Stimulated activated CD8-positive, alpha-beta memory T cell treated with anti-CD3 and anti-CD28 coated beads, Interleukin-12 subunit alpha, Interleukin-12 subunit beta, amount 100 ng/mL, for 1 hour (primary cell): Measurements from ENCODE around the gene CYP2D6.
"Not testable (repeated sequence)": the region's sequence is repeated elsewhere in the genome, so short reads cannot be mapped to it uniquely, and the experiment has no call there.

Experiments used
- DNase-seq: peaks from one replicate; pipeline ENCODE4 v3.0.0-alpha.2; 2020; ENCODE audit warnings: low read depth

The CYP2D6 gene

GRCh38 chr22:42130639-42131431 lies at the start of gene CYP2D6:
CYP2D6 (minus strand) TSS chr22:42130810; CDS start chr22:42130791, 19 bp downstream.
- DNase-seq: not testable (repeated sequence)

- DNase-seq: no peak
Measured at GRCh38 chr22:42179616-42180015, 49.0 kb upstream of the CYP2D6 start.

GRCh38 chr22:42178910-42179519 lies 48.4 kb upstream of the CYP2D6 start:
- DNase-seq: no peak

- no peak for DNase-seq
Measured at GRCh38 chr22:42177891-42178336, 47.3 kb upstream of the CYP2D6 start.

- no peak for DNase-seq
Measured at GRCh38 chr22:42176255-42176915, 45.8 kb upstream of the CYP2D6 start.

- DNase-seq: no peak
Measured at GRCh38 chr22:42174062-42174461, 43.5 kb upstream of the CYP2D6 start.

GRCh38 chr22:42173183-42173926 lies 42.7 kb upstream of the CYP2D6 start:
- DNase-seq: no peak

- DNase-seq: no peak
Measured at GRCh38 chr22:42172773-42173172, 42.2 kb upstream of the CYP2D6 start.

GRCh38 chr22:42171946-42172719 lies 41.5 kb upstream of the CYP2D6 start:
- no peak for DNase-seq

- no peak for DNase-seq
Measured at GRCh38 chr22:42171417-42171816, 40.8 kb upstream of the CYP2D6 start.

GRCh38 chr22:42170946-42171345 lies 40.3 kb upstream of the CYP2D6 start:
- no peak for DNase-seq

- peak; percentile 33 for DNase-seq
Measured at GRCh38 chr22:42169055-42169469, 38.5 kb upstream of the CYP2D6 start.

GRCh38 chr22:42168476-42168875 lies 37.9 kb upstream of the CYP2D6 start:
- DNase-seq: no peak

- DNase-seq: no peak
Measured at GRCh38 chr22:42167066-42167465, 36.5 kb upstream of the CYP2D6 start.

- no peak for DNase-seq
Measured at GRCh38 chr22:42164901-42165300, 34.3 kb upstream of the CYP2D6 start.

- DNase-seq: no peak
Measured at GRCh38 chr22:42163515-42163914, 32.9 kb upstream of the CYP2D6 start.

GRCh38 chr22:42162728-42163489 lies 32.3 kb upstream of the CYP2D6 start:
- DNase-seq: no peak

GRCh38 chr22:42160830-42161696 lies 30.5 kb upstream of the CYP2D6 start:
- DNase-seq: no peak

GRCh38 chr22:42160251-42160650 lies 29.6 kb upstream of the CYP2D6 start:
- no peak for DNase-seq
